ENCODE measurements around the gene LBHD2.

LBHD2 gene

GRCh38 chr14:103134919-103135318 is 50.9 kb downstream of the LBHD2 start:
- FAIRE-seq, result no peak

- FAIRE-seq, result no peak
These were observed 51.6 kb downstream of the LBHD2 start for GRCh38 chr14:103135333-103136260.

GRCh38 chr14:103136388-103137271 is 52.6 kb downstream of the LBHD2 start:
- no peak for FAIRE-seq

DNA sequence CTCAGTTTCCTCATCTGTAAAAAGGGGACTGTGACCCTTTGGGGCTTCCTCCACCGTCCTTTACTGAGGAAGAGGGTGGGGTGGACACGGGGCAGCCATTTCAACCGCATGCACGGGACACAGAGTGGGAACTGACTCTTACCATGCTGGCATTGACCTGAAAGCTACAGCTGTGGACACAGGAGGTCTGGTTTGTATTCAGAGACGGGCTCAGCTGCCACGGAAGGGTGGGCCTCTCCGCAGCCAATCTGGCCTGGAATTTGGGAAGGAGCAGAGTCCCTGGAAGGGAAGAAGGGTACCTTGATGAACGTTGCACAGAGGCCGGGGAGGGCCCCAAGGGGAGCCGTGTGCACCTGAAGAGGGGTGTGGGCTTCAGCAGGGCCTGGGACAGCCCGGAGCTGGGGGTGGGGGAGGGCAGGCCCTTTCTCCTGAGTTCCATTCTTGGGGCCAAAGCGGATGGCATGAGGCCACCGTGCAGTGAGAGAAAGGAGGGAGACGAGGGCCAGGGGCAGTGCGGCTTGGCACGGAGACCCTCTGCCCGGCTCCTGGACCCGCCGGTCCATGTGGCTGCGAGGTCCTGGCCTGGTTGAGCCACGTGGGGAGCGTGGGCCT is 53.8 kb downstream of the LBHD2 start:
- no peak for FAIRE-seq

GRCh38 chr14:103138301-103139131 is 54.5 kb downstream of the LBHD2 start:
- no peak for FAIRE-seq

GRCh38 chr14:103139132-103140025 is 55.4 kb downstream of the LBHD2 start:
- FAIRE-seq, result no peak

All from G401.6 (cell line).